Stomach (tissue), 9 donors: ENCODE data around the gene INHA. TPM values are rescaled to one million over a fixed set of nuclear protein-coding genes. Genes with fewer than 3 reads are reported as not detected.

Source experiments
- DNase-seq, 2 donors: peaks; one replicate each; pipeline versions ENCODE4 v3.0.0 to v3.0.0-alpha.2; 2013 to 2019
- H3K27ac ChIP-seq, 5 donors: fragments of 200-600 bp in 4 of 5; sonication (generic) in 4 of 5; one replicate each; pipeline ENCODE4 v1.5.1; 2013 to 2019; ENCODE audit warnings: mild to moderate bottlenecking in 1 of 5, moderate library complexity in 1 of 5
- H3K27me3 ChIP-seq, 3 donors: fragments of 200-600 bp; sonication (generic); one replicate each; pipeline ENCODE4 v1.5.1; 2017 to 2019; ENCODE audit warnings: mixed run types in 1 of 3
- H3K36me3 ChIP-seq, 4 donors: fragments of 200-600 bp; sonication (generic); 1 replicate in 3 of 4; 2 replicates in 1 of 4; pipeline ENCODE4 v1.5.1; 2016 to 2019
- H3K4me1 ChIP-seq, 4 donors: fragments of 200-600 bp; sonication (generic); one replicate each; pipeline ENCODE4 v1.5.1; 2016 to 2019
- H3K4me3 ChIP-seq, 4 donors: fragments of 200-600 bp; sonication (generic) in 3 of 4; one replicate each; pipeline ENCODE4 v1.5.1; 2016 to 2019; ENCODE audit warnings: mild to moderate bottlenecking in 1 of 4
- H3K9me3 ChIP-seq, 4 donors: fragments of 200-600 bp; sonication (generic); one replicate each; pipeline ENCODE4 v1.5.1; 2016 to 2019
- EP300 ChIP-seq: sonication (generic); formaldehyde crosslinking; IDR thresholded peaks from one replicate; pipeline ENCODE4 v1.6.1; 2017; ENCODE audit warnings: antibody characterized with exemption
- POLR2A ChIP-seq, 4 donors: fragments of 450-650 bp; IDR thresholded peaks; one replicate each; pipeline ENCODE4 v1.6.1; 2016; ENCODE audit warnings: antibody characterized with exemption in 4 of 4, control low read depth in 2 of 4, mild to moderate bottlenecking in 1 of 4, moderate library complexity in 1 of 4
- POLR2AphosphoS5 ChIP-seq, 3 donors: sonication (generic); formaldehyde crosslinking; IDR thresholded peaks; one replicate each; pipeline ENCODE4 v1.6.1; 2016; ENCODE audit warnings: antibody characterized with exemption in 3 of 3
- WGBS, 5 donors: extraction: QIAGEN DNeasy Blood & Tissue Kit in 3 of 5; methylation state at CpG; one replicate each; pipeline versions ENCODE4 v1.1.5 to v1.1.7; 2013 to 2018; 5-methylcytosine and 5-hydroxymethylcytosine counted together
- intact Hi-C: fragments of 100-400 bp; cut with DNase I; formaldehyde crosslinking; loops from one replicate; pipeline ENCODE4 v1.15.1; 2023; ENCODE audit warnings: low total_unique reads
- polyA plus RNA-seq, 3 donors: library from polyadenylated mRNA; stranded (reverse); fragments of 200-250 nt; gene quantifications; one replicate each; pipeline ENCODE4 v1.2.3, GENCODE V29; 2013
- total RNA-seq, 5 donors: library from RNA; depleted of rRNA; stranded (reverse); fragments of >200 nt; gene quantifications; one replicate each; pipeline versions ENCODE4 v1.1.0 to v1.2.3, GENCODE V29; 2014 to 2016
- TF ChIP-seq, protein P1 (sequence below), 7 experiments: fragments of 450-650 bp in 4 of 7; fragments of 200-600 bp in 3 of 7; sonication (generic) in 3 of 7; IDR thresholded peaks; one replicate each; pipeline ENCODE4 v1.5.1; 2016 to 2019; ENCODE audit warnings: antibody characterized with exemption in 7 of 7, control low read depth in 2 of 7, mild to moderate bottlenecking in 1 of 7
- donor health status: healthy with polysubstance abuse.
- donor health status: Bipolar disorder and iron deficiency.
- donor health status: healthy.

INHA gene
- total and polyA plus RNA-seq, 8 donors, result 0.63 to 1.8 TPM; not detected in 6

DNA sequence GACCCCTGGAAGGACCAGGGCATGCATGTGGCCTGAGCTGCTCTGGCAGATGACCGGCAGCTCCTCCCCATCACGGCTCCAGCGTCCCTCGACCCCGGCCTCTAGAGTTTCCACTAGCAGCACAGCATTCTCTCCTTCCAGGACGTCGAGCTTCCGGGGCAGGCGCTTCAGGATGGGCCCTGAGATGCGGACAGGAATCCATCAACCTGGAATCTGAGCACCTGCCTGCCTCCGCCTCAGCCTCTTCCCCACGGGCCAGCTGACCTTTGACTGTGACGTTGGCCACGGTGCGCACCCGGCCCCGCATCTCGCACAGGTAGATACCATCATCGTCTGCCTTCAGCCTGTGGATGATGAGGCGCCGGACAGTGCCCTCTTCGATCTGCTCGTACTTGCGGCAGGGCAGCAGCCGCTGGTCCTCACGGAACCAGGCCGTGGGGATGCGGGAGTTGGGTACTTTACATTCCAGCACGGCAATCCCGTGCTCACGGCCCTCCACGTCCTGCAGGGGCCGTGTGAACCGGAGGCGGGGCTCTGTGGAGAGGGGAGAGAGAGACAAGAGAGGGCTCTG lies 4.2 kb upstream of the INHA start:
- 89 to 94% (median 91%) methylated on average over 33 to 35 of the region's 35 CpGs for WGBS, 5 donors
- intact Hi-C loops, result no loop called here
- peaks cover 0 to 31% (median 15%) of the 10 kb centered on the region in 3 donors for H3K27me3 ChIP-seq
- H3K36me3 ChIP-seq, result peaks cover 0 to 52% (median 28%) of the 10 kb centered on the region in 4 donors
- no peak for TF ChIP-seq EP300
- TF ChIP-seq POLR2AphosphoS5 (IDR thresholded peaks at IDR 0.05), result no peak
- TF ChIP-seq POLR2A (IDR thresholded peaks at IDR 0.05), result no peak
- TF ChIP-seq, protein P1, sequence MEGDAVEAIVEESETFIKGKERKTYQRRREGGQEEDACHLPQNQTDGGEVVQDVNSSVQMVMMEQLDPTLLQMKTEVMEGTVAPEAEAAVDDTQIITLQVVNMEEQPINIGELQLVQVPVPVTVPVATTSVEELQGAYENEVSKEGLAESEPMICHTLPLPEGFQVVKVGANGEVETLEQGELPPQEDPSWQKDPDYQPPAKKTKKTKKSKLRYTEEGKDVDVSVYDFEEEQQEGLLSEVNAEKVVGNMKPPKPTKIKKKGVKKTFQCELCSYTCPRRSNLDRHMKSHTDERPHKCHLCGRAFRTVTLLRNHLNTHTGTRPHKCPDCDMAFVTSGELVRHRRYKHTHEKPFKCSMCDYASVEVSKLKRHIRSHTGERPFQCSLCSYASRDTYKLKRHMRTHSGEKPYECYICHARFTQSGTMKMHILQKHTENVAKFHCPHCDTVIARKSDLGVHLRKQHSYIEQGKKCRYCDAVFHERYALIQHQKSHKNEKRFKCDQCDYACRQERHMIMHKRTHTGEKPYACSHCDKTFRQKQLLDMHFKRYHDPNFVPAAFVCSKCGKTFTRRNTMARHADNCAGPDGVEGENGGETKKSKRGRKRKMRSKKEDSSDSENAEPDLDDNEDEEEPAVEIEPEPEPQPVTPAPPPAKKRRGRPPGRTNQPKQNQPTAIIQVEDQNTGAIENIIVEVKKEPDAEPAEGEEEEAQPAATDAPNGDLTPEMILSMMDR (IDR thresholded peaks at IDR 0.05), result no peak
- H3K9me3 ChIP-seq, result no peaks in the 10 kb centered on the region
- H3K4me3 ChIP-seq, result no peak overlapping the region
- no peak for DNase-seq
- H3K27ac ChIP-seq, result no peak overlapping the region
- peaks cover 8 to 23% (median 22%) of the 10 kb centered on the region in 4 donors for H3K4me1 ChIP-seq

DNA sequence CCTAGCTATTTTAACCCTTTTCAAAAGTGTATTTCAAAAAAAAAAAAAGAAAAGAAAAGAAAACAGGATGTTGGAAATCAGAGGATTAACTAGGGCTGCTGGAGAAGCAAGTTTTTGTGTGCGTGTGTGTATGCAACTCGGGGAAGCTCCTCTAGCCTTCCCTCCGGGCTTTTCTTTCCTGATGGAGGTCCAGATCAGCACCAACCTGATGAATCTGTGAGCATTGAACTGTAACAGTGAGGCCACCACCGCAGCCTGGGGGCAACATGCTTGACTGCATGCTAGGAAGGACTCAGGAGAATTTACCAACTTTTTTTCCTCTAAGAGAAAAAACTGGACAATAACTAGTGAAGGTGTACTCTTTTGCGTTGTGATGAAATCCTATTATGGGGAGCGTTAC lies 3.1 kb upstream of the INHA start:
- peaks cover 0 to 31% (median 15%) of the 10 kb centered on the region in 3 donors for H3K27me3 ChIP-seq
- TF ChIP-seq, protein P1 (IDR thresholded peaks at IDR 0.05), result no peak
- TF ChIP-seq EP300 (no peak), POLR2A (IDR thresholded peaks at IDR 0.05) (no peak), POLR2AphosphoS5 (IDR thresholded peaks at IDR 0.05) (no peak)
- intact Hi-C loops, result no loop called here
- peaks cover 8 to 23% (median 22%) of the 10 kb centered on the region in 4 donors for H3K4me1 ChIP-seq
- no peak overlapping the region for H3K4me3 ChIP-seq
- H3K27ac ChIP-seq, result no peak overlapping the region
- H3K36me3 ChIP-seq, result peaks cover 0 to 40% (median 22%) of the 10 kb centered on the region in 4 donors
- no peak for DNase-seq
- H3K9me3 ChIP-seq, result no peaks in the 10 kb centered on the region
- WGBS, 5 donors, result 91 to 97% (median 95%) methylated on average over 6 of the region's 6 CpGs

DNA sequence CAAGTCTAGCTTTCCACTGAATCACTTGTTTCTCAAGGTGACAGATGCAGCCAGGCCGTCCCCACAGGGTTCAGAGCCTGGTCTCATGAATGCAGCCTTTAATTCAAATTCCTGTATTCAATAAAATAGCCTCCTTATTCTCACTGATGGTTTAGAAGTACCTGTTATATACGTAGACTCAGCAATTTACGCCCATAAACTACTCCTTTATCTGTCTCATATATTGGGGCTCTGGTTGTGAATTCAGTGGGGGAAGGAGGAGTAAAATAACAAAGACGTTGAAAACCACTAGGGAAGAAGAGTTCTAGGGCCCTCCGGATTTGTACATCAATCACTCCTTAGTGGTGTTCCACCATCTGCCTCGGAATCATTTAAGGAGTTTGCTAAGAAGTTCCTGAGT lies 2.5 kb upstream of the INHA start:
- H3K4me3 ChIP-seq, result peak overlapping the region; percentile 71 to 88 (median 78)
- H3K4me1 ChIP-seq, result peaks cover 8 to 23% (median 22%) of the 10 kb centered on the region in 4 donors
- WGBS, 5 donors, result 88 to 96% (median 91%) methylated on average over 6 of the region's 6 CpGs
- DNase-seq, result no peak
- H3K27ac ChIP-seq, result peak overlapping the region in 1 of 5 donors; percentile 90
- H3K9me3 ChIP-seq, result no peaks in the 10 kb centered on the region
- H3K27me3 ChIP-seq, result peaks cover 0 to 34% (median 15%) of the 10 kb centered on the region in 3 donors
- intact Hi-C loops, result no loop called here
- TF ChIP-seq POLR2A (IDR thresholded peaks at IDR 0.05), result no peak
- no peak for TF ChIP-seq EP300
- TF ChIP-seq POLR2AphosphoS5 (IDR thresholded peaks at IDR 0.05), result no peak
- TF ChIP-seq, protein P1 (IDR thresholded peaks at IDR 0.05), result no peak
- H3K36me3 ChIP-seq, result peaks cover 0 to 35% (median 19%) of the 10 kb centered on the region in 4 donors

DNA sequence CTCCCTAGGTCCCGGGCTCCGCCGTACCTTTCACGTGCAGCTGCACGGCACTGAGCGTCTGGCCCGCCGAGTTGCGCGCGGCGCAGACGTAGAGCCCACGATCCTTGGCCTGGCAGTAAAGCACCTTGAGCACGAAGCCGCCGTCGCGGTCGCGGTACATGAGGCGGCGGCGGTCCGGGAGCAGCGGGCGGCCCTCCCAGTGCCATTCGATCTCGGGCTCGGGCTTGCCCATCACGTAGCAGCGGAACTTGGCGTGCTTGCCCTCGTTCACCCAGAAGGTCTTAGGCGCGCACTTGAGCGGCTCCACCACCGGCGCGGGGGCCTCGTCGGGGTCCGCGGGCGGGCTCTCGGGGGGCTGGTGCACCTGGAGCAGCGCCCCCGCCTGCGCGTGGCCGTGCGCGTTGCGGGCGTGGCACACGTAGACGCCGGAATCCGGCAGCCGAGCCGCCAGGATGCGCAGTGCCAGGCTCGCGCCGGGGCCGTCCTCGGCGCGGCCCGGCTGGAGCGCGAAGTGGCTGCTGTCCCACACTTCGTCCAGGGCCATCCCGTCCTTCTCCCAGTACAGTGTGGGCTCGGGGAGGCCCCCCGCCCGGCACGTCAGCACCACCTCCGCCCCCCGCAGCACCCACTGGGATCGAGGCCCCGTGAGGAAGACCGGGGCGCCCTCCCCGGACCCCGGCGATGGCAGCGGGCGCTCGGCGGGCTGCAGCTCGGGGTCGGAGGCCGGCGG lies 1.8 kb upstream of the INHA start:
- Histone ChIP-seq H3K36me3 (peaks cover 0 to 27% (median 19%) of the 10 kb centered on the region in 4 donors), H3K27ac (peak overlapping the region; percentile 49 to 90 (median 84)), H3K4me3 (peak overlapping the region; percentile 71 to 88 (median 78)), H3K27me3 (peaks cover 0 to 41% (median 15%) of the 10 kb centered on the region in 3 donors), H3K9me3 (no peaks in the 10 kb centered on the region), H3K4me1 (peaks cover 8 to 23% (median 22%) of the 10 kb centered on the region in 4 donors)
- DNase-seq, result peak in 1 of 2 donors; percentile 73
- TF ChIP-seq EP300 (no peak), POLR2A (IDR thresholded peaks at IDR 0.05) (no peak), POLR2AphosphoS5 (IDR thresholded peaks at IDR 0.05) (peak in 1 of 3 donors; percentile 31)
- TF ChIP-seq, protein P1 (IDR thresholded peaks at IDR 0.05), result no peak
- WGBS, 5 donors, result 11 to 81% (median 15%) methylated on average over 15 to 95 of the region's 95 CpGs
- intact Hi-C loops, result no loop called here
